Measurements from ENCODE around the gene ASIC4. TPM values are rescaled to one million over a fixed set of nuclear protein-coding genes. Genes with fewer than 3 reads are reported as not detected.

The ASIC4 gene
- total and polyA plus RNA-seq, 2 of the 8 experiments (the other 6 are each of a cell fraction or from before 2014, with no cell fraction given), result 0.12 to 0.22 TPM

GRCh38 chr2:219525533-219526232, 11.4 kb downstream of the ASIC4 start (continued):
- TF ChIP-seq FOSL1 (IDR thresholded peaks at IDR 0.05; ENCODE audit: insufficient read depth, low read depth, low read length) (no peak), KDM4A (IDR thresholded peaks at IDR 0.05; ENCODE audit: low read depth, low read length, severe bottlenecking) (no peak), TAF7 (optimal IDR thresholded peaks at IDR 0.05; ENCODE audit: borderline replicate concordance, low read depth, low read length) (no peak), EZH2 (IDR thresholded peaks at IDR 0.05; ENCODE audit: low read depth, low read length, severe bottlenecking) (no peak), JUN (IDR thresholded peaks at IDR 0.05; ENCODE audit: low read depth, low read length) (no peak), SIRT6 (IDR thresholded peaks at IDR 0.05; ENCODE audit: low read length) (no peak), BACH1 (IDR thresholded peaks at IDR 0.05; ENCODE audit: low read length) (no peak), SRF (IDR thresholded peaks at IDR 0.05; ENCODE audit: low read depth, low read length) (no peak)
- TF ChIP-seq, protein P1, sequence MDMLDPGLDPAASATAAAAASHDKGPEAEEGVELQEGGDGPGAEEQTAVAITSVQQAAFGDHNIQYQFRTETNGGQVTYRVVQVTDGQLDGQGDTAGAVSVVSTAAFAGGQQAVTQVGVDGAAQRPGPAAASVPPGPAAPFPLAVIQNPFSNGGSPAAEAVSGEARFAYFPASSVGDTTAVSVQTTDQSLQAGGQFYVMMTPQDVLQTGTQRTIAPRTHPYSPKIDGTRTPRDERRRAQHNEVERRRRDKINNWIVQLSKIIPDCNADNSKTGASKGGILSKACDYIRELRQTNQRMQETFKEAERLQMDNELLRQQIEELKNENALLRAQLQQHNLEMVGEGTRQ (IDR thresholded peaks at IDR 0.05; ENCODE audit: low read length), result no peak
